PC-9 (cell line): Measurements from ENCODE around the gene TIMMDC1. TPM values are rescaled to one million over a fixed set of nuclear protein-coding genes. Genes with fewer than 3 reads are reported as not detected.

Experiments
- BruUV-seq: library from RNA; stranded (reverse); fragments of 400-500 nt; replicated peaks from 2 replicates; lab custom pipeline; 2021; lab: Mats Ljungman, UMichigan
- CTCF ChIA-PET: fragments of 300-600 bp; sonication (Branson Sonifier 250); formaldehyde crosslinking; loops from one replicate; lab custom pipeline; 2022; ENCODE audit warnings: antibody characterized with exemption; lab: Charles Lee
- POLR2A ChIA-PET: fragments of 300-600 bp; sonication (Branson Sonifier 250); formaldehyde crosslinking; loops from one replicate; lab custom pipeline; 2022; ENCODE audit warnings: antibody characterized with exemption; ENCODE audit not compliant: unreplicated experiment; lab: Charles Lee
- DNase-seq, 2 experiments: peaks; one replicate each; pipeline versions ENCODE4 v3.0.0 to v3.0.0-alpha.2; 2015 to 2022; ENCODE audit warnings: mixed read lengths in 1 of 2
- H2AFZ ChIP-seq: fragments of 200-600 bp; sonication (generic); 2 replicates; pipeline ENCODE4 v1.8.1; 2017; ENCODE audit warnings: antibody characterized with exemption
- H3F3A ChIP-seq: fragments of 200-600 bp; sonication (generic); 2 replicates; pipeline ENCODE4 v1.8.1; 2017; ENCODE audit warnings: antibody characterized with exemption, mild to moderate bottlenecking, low read depth; ENCODE audit not compliant: insufficient read depth
- H3K27ac ChIP-seq: fragments of 200-600 bp; sonication (generic); 2 replicates; pipeline ENCODE4 v1.6.1; 2016; ENCODE audit warnings: mixed run types
- H3K27me3 ChIP-seq: fragments of 200-600 bp; sonication (generic); 2 replicates; pipeline ENCODE4 v1.6.1; 2016; ENCODE audit warnings: low read depth, mixed run types; ENCODE audit not compliant: insufficient read depth
- H3K36me3 ChIP-seq: fragments of 200-600 bp; sonication (generic); 2 replicates; pipeline ENCODE4 v1.6.1; 2016; ENCODE audit warnings: low read depth, mixed run types
- H3K4me1 ChIP-seq: fragments of 200-600 bp; sonication (generic); replicated peaks from 2 replicates; pipeline ENCODE4 v1.6.1; 2016; ENCODE audit warnings: mixed run types; ENCODE audit not compliant: insufficient read depth
- H3K4me2 ChIP-seq: fragments of 200-600 bp; sonication (generic); 2 replicates; pipeline ENCODE4 v1.6.1; 2017; ENCODE audit warnings: mixed run types
- H3K4me3 ChIP-seq: fragments of 200-600 bp; sonication (generic); 2 replicates; pipeline ENCODE4 v1.6.1; 2016; ENCODE audit warnings: mixed run types
- H3K79me2 ChIP-seq: fragments of 200-600 bp; sonication (generic); 2 replicates; pipeline ENCODE4 v1.6.1; 2017; ENCODE audit warnings: low read depth, mixed run types
- H3K9me2 ChIP-seq: fragments of 200-600 bp; sonication (generic); 2 replicates; pipeline ENCODE4 v1.8.1; 2017; ENCODE audit warnings: mild to moderate bottlenecking; ENCODE audit not compliant: insufficient read depth
- H3K9me3 ChIP-seq: fragments of 200-600 bp; sonication (generic); 2 replicates; pipeline ENCODE4 v1.8.1; 2016; ENCODE audit warnings: low read depth; ENCODE audit not compliant: insufficient read depth
- H4K20me1 ChIP-seq: fragments of 200-600 bp; sonication (generic); 2 replicates; pipeline ENCODE4 v1.8.1; 2017; ENCODE audit not compliant: insufficient read depth
- EZH2 ChIP-seq: fragments of 200-600 bp; sonication (generic); IDR thresholded peaks from 2 replicates; pipeline ENCODE4 v1.8.0; 2017; ENCODE audit warnings: antibody characterized with exemption, low read depth
- intact Hi-C: fragments of 100-400 bp; cut with micrococcal nuclease; formaldehyde crosslinking; loops from one replicate; pipeline ENCODE4 v1.10.0; 2022; ENCODE audit not compliant: unreplicated experiment
- total RNA-seq: library from RNA; stranded (reverse); gene quantifications from 2 replicates; pipeline ENCODE4 v1.2.3, GENCODE V29; 2021
- TF ChIP-seq, protein P1 (sequence below): fragments of 200-600 bp; sonication (generic); conservative IDR thresholded peaks from 2 replicates; pipeline ENCODE4 v1.6.1; 2017; ENCODE audit warnings: mixed run types, antibody characterized with exemption, mild to moderate bottlenecking, moderate library complexity

The TIMMDC1 gene
- total RNA-seq, 1 experiment from 2014 or later = 145 TPM

DNA sequence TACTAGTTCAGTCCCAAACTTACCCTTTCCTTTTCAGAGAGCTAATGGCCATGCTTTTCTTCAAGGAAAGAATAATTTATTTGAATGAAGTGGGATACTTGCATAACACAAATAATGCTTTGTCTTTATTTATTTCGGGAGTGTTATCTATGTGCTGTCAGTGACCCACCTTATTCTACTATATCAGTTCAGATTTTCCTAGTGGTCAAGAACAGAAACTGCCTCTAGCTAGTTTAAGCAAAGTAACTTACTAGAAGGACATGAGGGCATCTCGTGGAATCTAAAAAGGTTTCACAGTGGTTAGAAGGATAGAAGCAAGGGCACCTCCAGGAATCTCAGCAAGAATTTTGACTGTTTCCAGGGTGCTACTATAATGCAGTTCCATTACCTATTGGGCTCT, 3.8 kb upstream of the TIMMDC1 start:
- intact Hi-C loops = no loop called here
- no peak for DNase-seq
- CTCF ChIA-PET = no interaction called here
- H3K9me2 ChIP-seq = no peaks in the 10 kb centered on the region
- no peaks in the 10 kb centered on the region for H3K27me3 ChIP-seq
- POLR2A ChIA-PET = no interaction called here
- H3K27ac ChIP-seq = no peak overlapping the region
- H3K4me3 ChIP-seq = no peak overlapping the region
- 0 out of 2 replicates have a peak, but pooled peaks cover 2% of the 10 kb centered on the region for H3F3A ChIP-seq
- H3K36me3 ChIP-seq = no peaks in the 10 kb centered on the region
- no TSS peak for BruUV-seq
- H3K4me2 ChIP-seq = no peak overlapping the region
- H3K4me1 ChIP-seq = peaks cover 12% of the 10 kb centered on the region; the same call in 1 of the 2 replicates
- H4K20me1 ChIP-seq = no peaks in the 10 kb centered on the region; the same call in 1 of the 2 replicates
- no peaks in the 10 kb centered on the region for H3K9me3 ChIP-seq
- no peak overlapping the region for H2AFZ ChIP-seq
- TF ChIP-seq, protein P1, sequence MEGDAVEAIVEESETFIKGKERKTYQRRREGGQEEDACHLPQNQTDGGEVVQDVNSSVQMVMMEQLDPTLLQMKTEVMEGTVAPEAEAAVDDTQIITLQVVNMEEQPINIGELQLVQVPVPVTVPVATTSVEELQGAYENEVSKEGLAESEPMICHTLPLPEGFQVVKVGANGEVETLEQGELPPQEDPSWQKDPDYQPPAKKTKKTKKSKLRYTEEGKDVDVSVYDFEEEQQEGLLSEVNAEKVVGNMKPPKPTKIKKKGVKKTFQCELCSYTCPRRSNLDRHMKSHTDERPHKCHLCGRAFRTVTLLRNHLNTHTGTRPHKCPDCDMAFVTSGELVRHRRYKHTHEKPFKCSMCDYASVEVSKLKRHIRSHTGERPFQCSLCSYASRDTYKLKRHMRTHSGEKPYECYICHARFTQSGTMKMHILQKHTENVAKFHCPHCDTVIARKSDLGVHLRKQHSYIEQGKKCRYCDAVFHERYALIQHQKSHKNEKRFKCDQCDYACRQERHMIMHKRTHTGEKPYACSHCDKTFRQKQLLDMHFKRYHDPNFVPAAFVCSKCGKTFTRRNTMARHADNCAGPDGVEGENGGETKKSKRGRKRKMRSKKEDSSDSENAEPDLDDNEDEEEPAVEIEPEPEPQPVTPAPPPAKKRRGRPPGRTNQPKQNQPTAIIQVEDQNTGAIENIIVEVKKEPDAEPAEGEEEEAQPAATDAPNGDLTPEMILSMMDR = no peak
- no peak for TF ChIP-seq EZH2
- peaks cover 12% of the 10 kb centered on the region for H3K79me2 ChIP-seq

DNA sequence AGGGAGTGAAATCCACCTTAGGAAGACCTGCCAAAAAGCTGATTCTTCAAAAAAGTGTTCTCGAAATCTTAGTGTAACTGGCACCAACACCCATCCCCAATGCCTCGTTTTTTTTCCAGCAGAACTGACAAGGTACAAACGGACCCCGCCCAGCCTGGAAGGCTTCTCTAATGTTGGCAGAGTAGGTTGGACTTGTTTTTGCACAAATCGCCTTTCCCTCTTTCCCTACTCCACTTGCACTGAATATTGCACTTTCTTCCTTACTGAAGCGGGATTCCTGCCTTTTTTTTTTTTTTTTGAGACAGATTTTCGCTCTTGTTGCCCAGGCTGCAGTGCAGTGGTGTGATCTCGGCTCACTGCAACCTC, 544 bp upstream of the TIMMDC1 start:
- TF ChIP-seq, protein P1 = no peak
- TF ChIP-seq EZH2 = no peak
- Histone ChIP-seq H3K27me3 (no peaks in the 10 kb centered on the region), H3K9me3 (no peaks in the 10 kb centered on the region), H3K4me1 (peaks cover 24% of the 10 kb centered on the region; the same call in 1 of the 2 replicates), H3K79me2 (peaks cover 30% of the 10 kb centered on the region), H3K27ac (peak overlapping the region; percentile 85), H3K4me3 (peak overlapping the region; percentile 98), H3K36me3 (0 out of 2 replicates have a peak, but pooled peaks cover 4% of the 10 kb centered on the region), H3F3A (0 out of 2 replicates have a peak, but pooled peaks cover 2% of the 10 kb centered on the region), H3K4me2 (peak overlapping the region; percentile 80), H3K9me2 (no peaks in the 10 kb centered on the region), H2AFZ (peak overlapping the region; percentile 88), H4K20me1 (no peaks in the 10 kb centered on the region; the same call in 1 of the 2 replicates)
- TSS peak; percentile 98 for BruUV-seq
- DNase-seq = peak in 1 of 2 experiments; percentile 32
- CTCF ChIA-PET = no interaction called here
- POLR2A ChIA-PET = interaction anchor here (0.5 to 0.9 kb wide), 6 partner anchors 30 to 598 kb away, joined by 3 to 12 read pairs (median 8); partner anchors contain the start of gene TMEM39A
- intact Hi-C loops = loop anchor here (1.0 to 5.0 kb wide), 3 partner anchors 35 to 256 kb away; partner anchors contain the start of genes B4GALT4, COX17 and TMEM39A

DNA sequence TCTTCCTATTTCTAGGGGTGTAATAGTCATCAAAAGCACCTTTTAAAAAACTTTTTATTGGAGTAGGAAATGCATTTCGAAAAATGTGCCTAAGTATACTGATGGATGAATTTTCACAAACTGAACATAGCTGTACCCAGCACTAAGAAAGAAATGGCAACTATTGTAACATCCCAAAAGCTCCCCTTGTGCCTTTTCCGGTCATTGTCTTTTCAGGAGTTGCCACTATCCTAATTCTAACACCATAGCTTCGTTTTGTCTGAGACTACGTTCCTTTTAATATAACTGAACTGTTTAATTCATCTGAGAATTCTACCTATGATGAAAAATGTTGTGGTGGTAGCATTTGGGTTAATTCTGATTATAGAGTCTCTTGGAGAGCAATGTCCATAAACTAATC, 1.9 kb downstream of the TIMMDC1 start:
- no peaks in the 10 kb centered on the region for H3K9me2 ChIP-seq
- H2AFZ ChIP-seq = no peak overlapping the region
- peaks cover 30% of the 10 kb centered on the region for H3K79me2 ChIP-seq
- no peak for TF ChIP-seq EZH2
- TF ChIP-seq, protein P1 = no peak
- no TSS peak for BruUV-seq
- H4K20me1 ChIP-seq = no peaks in the 10 kb centered on the region; the same call in 1 of the 2 replicates
- 0 out of 2 replicates have a peak, but pooled peaks cover 2% of the 10 kb centered on the region for H3F3A ChIP-seq
- peak overlapping the region; percentile 98 for H3K4me3 ChIP-seq
- peaks cover 7% of the 10 kb centered on the region; the same call in 1 of the 2 replicates for H3K36me3 ChIP-seq
- ChIA-PET POLR2A (interaction anchor here (0.7 kb wide), 1 partner anchor 917 kb away, joined by 3 read pairs; no protein-coding TSS in a partner anchor), CTCF (no interaction called here)
- no peak for DNase-seq
- H3K4me2 ChIP-seq = peak overlapping the region; percentile 81
- H3K27ac ChIP-seq = no peak overlapping the region
- H3K9me3 ChIP-seq = no peaks in the 10 kb centered on the region
- intact Hi-C loops = no loop called here
- H3K4me1 ChIP-seq = peaks cover 24% of the 10 kb centered on the region; the same call in 1 of the 2 replicates
- H3K27me3 ChIP-seq = no peaks in the 10 kb centered on the region
